Parathyroid adenoma (tissue), 2 donors: ENCODE results near the gene SLC39A11.

Experiments used
- H2AFZ ChIP-seq: fragments of 300-600 bp; sonication (generic); one replicate; pipeline ENCODE4 v1.7.0; 2017; ENCODE audit warnings: antibody characterized with exemption, mild to moderate bottlenecking
- H3K27ac ChIP-seq: fragments of 300-600 bp; sonication (generic); one replicate; pipeline ENCODE4 v1.7.0; 2017
- H3K27me3 ChIP-seq: fragments of 300-600 bp; sonication (generic); one replicate; pipeline ENCODE4 v1.7.0; 2017; ENCODE audit warnings: low read length; ENCODE audit not compliant: control insufficient read depth, insufficient read depth
- H3K36me3 ChIP-seq: fragments of 300-600 bp; sonication (generic); one replicate; pipeline ENCODE4 v1.7.0; 2017; ENCODE audit warnings: low read length; ENCODE audit not compliant: control insufficient read depth, insufficient read depth
- H3K4me1 ChIP-seq: fragments of 300-600 bp; sonication (generic); one replicate; pipeline ENCODE4 v1.7.0; 2017; ENCODE audit warnings: control low read depth
- H3K4me2 ChIP-seq: fragments of 300-600 bp; sonication (generic); one replicate; pipeline ENCODE4 v1.7.0; 2017; ENCODE audit warnings: low read length
- H3K4me3 ChIP-seq: fragments of 300-600 bp; sonication (generic); one replicate; pipeline ENCODE4 v1.7.0; 2017; ENCODE audit warnings: low read depth, low read length
- H3K79me2 ChIP-seq: fragments of 300-600 bp; sonication (generic); one replicate; pipeline ENCODE4 v1.7.0; 2017; ENCODE audit warnings: control low read depth
- H3K9ac ChIP-seq: fragments of 300-600 bp; sonication (generic); one replicate; pipeline ENCODE4 v1.7.0; 2017; ENCODE audit warnings: mild to moderate bottlenecking
- H3K9me3 ChIP-seq: fragments of 300-600 bp; sonication (generic); one replicate; pipeline ENCODE4 v1.7.0; 2017; ENCODE audit warnings: low read length; ENCODE audit not compliant: control insufficient read depth
- CTCF ChIP-seq: fragments of 300-600 bp; sonication (generic); IDR thresholded peaks from one replicate; pipeline ENCODE4 v1.7.0; 2017; ENCODE audit warnings: antibody characterized with exemption, mild to moderate bottlenecking
- donor health status: primary hyperparathyroidism.

SLC39A11 gene

GRCh38 chr17:73029021-73029420 is 63.5 kb downstream of the SLC39A11 start:
- H3K4me2 ChIP-seq: no peak overlapping the region
- H3K36me3 ChIP-seq: no peaks in the 10 kb centered on the region
- no peak overlapping the region for H3K9ac ChIP-seq
- H3K27me3 ChIP-seq: no peaks in the 10 kb centered on the region
- no peak overlapping the region for H3K4me3 ChIP-seq
- no peaks in the 10 kb centered on the region for H3K4me1 ChIP-seq
- H3K27ac ChIP-seq: no peak overlapping the region
- no peaks in the 10 kb centered on the region for H3K79me2 ChIP-seq
- TF ChIP-seq CTCF: no peak
- no peak overlapping the region for H2AFZ ChIP-seq
- no peaks in the 10 kb centered on the region for H3K9me3 ChIP-seq

GRCh38 chr17:73028299-73028755 is 64.2 kb downstream of the SLC39A11 start:
- H3K4me2 ChIP-seq: no peak overlapping the region
- no peaks in the 10 kb centered on the region for H3K79me2 ChIP-seq
- no peaks in the 10 kb centered on the region for H3K4me1 ChIP-seq
- no peak overlapping the region for H3K27ac ChIP-seq
- no peak overlapping the region for H3K4me3 ChIP-seq
- no peaks in the 10 kb centered on the region for H3K36me3 ChIP-seq
- TF ChIP-seq CTCF: no peak
- no peak overlapping the region for H3K9ac ChIP-seq
- no peaks in the 10 kb centered on the region for H3K27me3 ChIP-seq
- H2AFZ ChIP-seq: no peak overlapping the region
- H3K9me3 ChIP-seq: no peaks in the 10 kb centered on the region

GRCh38 chr17:73027130-73027741 is 65.3 kb downstream of the SLC39A11 start:
- H3K4me3 ChIP-seq: no peak overlapping the region
- no peak overlapping the region for H3K27ac ChIP-seq
- no peaks in the 10 kb centered on the region for H3K9me3 ChIP-seq
- no peak overlapping the region for H3K9ac ChIP-seq
- H3K27me3 ChIP-seq: no peaks in the 10 kb centered on the region
- H3K36me3 ChIP-seq: no peaks in the 10 kb centered on the region
- TF ChIP-seq CTCF: no peak
- H3K79me2 ChIP-seq: no peaks in the 10 kb centered on the region
- no peaks in the 10 kb centered on the region for H3K4me1 ChIP-seq
- no peak overlapping the region for H3K4me2 ChIP-seq
- no peak overlapping the region for H2AFZ ChIP-seq

GRCh38 chr17:73025041-73025560 is 67.4 kb downstream of the SLC39A11 start:
- H3K79me2 ChIP-seq: no peaks in the 10 kb centered on the region
- TF ChIP-seq CTCF: no peak

GRCh38 chr17:73023759-73024158 is 68.7 kb downstream of the SLC39A11 start:
- Histone ChIP-seq H2AFZ (no peak overlapping the region), H3K4me2 (no peak overlapping the region), H3K4me1 (no peaks in the 10 kb centered on the region), H3K36me3 (no peaks in the 10 kb centered on the region), H3K27ac (no peak overlapping the region), H3K4me3 (no peak overlapping the region), H3K27me3 (no peaks in the 10 kb centered on the region), H3K9me3 (no peaks in the 10 kb centered on the region), H3K79me2 (no peaks in the 10 kb centered on the region), H3K9ac (no peak overlapping the region)
- TF ChIP-seq CTCF: no peak

More at GRCh38 chr17:73025041-73025560, 67.4 kb downstream of the SLC39A11 start:
- Histone ChIP-seq H2AFZ (no peak overlapping the region), H3K27me3 (no peaks in the 10 kb centered on the region), H3K9ac (no peak overlapping the region), H3K4me3 (no peak overlapping the region), H3K4me2 (no peak overlapping the region), H3K9me3 (no peaks in the 10 kb centered on the region), H3K4me1 (no peaks in the 10 kb centered on the region), H3K36me3 (no peaks in the 10 kb centered on the region), H3K27ac (no peak overlapping the region)
